Embryonic facial prominence (tissue), 1 donor: Measurements from ENCODE around the gene TIAM2.
"Not testable (repeated sequence)": the region's sequence is repeated elsewhere in the genome, so short reads cannot be mapped to it uniquely, and the experiment has no call there.

Source experiments
- DNase-seq: peaks from one replicate; pipeline ENCODE4 v3.0.0-alpha.2; 2016; ENCODE audit errors: extremely low spot score

TIAM2 gene

DNA sequence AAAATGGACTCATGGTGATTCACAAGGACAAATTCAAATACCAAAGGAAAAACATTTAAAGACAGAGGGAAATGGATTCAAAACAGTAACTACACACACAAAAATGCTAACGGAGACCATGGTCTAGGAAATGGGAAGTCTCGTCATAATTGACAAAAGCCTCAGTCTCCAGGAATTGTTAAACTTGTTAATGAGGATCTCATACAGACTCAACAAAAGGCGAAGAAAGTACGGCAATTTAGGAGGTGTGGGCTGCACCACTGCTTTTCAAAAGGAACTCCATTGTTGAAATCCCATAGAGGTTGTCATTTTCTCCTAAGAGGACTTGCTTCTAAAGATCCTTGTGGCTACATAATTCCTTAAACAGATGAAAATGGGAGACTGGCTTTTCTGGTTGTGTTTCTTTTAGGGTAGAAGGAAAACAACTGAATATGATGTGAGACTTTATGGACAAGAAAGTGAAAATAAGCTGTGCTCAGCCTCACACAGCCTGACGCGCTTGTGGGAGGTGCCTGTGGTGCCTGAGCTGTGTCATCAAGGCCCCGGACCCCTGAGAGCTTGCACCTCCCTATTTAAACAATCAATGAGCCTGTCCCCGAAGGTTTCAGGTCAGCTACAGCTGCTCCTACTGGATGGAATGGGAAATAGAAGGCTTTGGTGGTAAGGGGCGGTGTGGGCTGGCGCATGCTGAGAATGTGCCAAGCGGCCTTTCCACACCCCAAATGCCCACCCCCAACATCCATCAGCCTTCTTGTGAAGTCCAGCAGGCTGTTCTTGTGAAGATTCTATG, 266.2 kb downstream of the TIAM2 start:
- DNase-seq, result no peak

DNA sequence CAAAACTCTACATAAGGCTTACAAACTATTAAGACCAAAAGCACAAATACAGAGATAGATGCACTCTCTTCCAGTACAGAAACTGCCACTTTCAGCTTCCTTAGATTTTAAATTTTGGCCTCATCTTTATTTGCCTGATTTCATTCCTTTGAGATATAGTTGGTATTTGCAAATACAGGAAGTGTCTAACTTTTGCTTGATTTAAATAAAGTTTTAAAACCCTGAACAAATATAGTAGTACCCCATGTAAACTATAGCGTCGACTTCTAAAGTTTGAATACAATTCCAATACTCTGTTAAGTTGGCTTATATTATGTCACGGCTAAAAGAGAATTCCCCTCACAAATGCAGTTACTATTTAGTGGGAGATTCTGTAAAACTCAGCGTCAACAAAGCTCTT, 267.5 kb downstream of the TIAM2 start:
- DNase-seq, result no peak

- no peak for DNase-seq
Measured at GRCh38 chr6:155263373-155264063, 268.4 kb downstream of the TIAM2 start, which contains the start of gene CLDN20. CLDN20 (plus strand) TSS chr6:155264013; CDS start chr6:155275720, 11,707 bp downstream.

DNA sequence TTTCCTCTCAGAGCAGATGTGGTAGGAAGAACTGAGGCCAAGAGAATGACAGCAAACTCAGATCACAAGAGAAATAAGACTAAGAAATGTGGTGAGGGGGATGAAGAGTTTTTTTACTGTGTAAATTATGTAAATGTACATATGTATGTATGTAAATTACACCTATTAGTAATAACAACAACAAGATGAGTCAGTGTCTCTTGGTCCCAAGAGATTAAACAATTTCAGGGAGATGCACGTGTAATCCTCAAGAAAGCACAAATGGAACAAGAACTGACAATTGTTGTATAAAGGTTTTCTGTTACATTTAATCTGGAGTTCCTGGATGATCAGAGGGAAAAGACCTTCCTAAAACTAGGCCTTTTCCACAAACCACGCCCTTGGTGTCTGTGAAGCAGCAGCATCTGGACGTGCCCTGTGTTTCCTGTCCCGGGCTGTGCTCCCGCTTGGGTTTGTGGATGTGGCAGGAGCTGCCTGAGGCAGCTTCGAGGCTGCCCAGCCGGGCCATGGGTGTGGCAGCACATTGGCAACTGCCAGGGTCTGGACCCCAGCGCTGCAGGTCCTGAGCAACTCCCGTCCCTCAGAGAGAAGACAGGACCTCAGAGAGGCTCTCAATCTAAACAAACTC, 269.7 kb downstream of the TIAM2 start:
- DNase-seq, result no peak

DNA sequence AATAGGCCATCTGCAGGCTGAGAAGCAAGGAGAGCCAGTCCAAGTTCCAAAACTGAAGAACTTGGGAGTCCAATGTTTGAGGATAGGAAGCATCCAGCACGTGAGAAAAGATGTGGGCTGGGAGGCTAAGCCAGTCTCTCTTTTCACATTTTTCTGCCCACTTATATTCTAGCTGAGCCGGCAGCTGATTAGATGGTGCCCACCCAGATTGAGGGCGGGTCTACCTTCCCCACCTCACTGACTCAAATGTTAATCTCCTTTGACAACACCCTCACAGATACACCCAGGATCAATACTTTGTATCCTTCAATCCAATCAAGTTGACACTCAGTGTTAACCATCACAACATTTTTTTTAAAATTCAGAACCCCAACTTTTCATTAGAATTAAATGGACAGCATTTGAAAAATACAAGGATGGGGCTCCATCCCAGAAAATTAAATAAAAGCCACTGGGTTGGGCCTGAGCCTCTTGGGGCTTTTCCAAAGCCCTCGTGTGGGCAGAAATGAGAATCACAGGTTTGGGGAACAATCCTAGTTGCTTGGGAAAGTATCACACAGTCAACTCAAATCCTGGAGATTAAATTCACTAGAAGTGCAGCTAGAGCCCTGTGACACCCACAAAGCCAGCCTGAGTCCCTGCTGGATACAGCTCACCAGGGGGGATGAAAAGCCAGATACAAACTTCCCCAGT, 270.9 kb downstream of the TIAM2 start:
- no peak for DNase-seq

DNA sequence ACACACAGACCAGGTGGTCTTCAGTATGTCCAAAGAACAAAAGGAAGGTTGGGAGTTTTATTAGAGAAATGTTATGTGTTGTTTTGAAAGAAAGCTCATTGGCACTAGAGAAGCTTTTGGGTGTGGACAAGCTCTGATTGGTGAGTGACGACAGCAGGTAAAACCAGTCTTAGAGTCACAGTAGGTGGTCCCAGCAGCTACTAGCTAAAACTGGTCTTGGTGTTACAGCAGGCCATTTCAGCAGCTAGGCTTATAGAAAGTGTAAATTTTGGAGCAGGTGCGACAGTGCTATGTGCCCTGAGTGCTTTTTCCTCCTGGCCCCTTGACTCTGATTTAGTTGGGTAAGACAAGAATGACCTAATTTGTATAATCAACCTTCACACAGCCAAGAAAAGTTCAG, 272.3 kb downstream of the TIAM2 start:
- no peak for DNase-seq

- DNase-seq, result not testable (repeated sequence)
Measured at GRCh38 chr6:155268088-155268867, 273.2 kb downstream of the TIAM2 start.

DNA sequence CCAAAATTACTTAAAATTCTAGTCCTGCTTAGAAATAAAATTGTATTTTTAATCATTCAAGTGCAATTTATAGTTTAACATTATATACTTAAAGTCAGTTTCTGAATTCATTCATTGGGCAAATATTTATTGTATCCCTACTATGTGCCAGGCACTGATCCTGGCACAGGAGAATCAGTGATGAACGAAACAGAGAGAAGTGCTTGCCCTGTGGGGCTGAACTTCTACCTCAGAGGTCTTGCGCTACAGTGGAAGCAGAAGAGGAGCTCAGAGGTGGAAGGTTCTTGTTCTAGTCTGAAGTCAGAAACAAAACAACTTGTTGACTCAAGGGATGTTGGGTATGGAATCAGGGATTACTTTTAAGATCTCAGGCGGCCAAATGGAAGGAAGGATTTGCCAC, 274.6 kb downstream of the TIAM2 start:
- DNase-seq, result no peak

DNA sequence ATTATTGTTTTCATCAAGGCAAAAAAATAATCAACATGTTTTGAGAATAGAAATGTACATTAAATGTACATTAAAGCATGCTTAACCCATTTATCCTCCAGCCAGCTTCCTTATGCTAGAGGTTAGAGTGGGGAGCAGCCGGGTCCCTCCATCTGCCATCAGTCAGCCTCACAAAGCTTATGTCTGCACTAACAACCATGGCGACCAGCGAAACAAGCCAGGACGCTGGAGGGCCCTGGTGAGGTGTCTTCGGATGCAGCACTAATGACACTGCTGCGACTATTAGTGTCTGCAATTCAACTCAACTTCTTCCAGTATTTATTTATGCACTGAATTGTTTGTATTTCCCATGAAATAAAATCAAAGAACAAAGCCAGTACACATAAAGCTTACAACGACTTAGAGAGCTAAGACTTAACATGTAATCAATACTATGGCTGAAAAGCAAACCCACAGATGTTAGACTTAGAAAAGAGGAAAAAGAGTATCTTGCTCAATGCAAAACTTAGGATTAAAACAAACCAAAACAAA, 275.5 kb downstream of the TIAM2 start:
- no peak for DNase-seq

DNA sequence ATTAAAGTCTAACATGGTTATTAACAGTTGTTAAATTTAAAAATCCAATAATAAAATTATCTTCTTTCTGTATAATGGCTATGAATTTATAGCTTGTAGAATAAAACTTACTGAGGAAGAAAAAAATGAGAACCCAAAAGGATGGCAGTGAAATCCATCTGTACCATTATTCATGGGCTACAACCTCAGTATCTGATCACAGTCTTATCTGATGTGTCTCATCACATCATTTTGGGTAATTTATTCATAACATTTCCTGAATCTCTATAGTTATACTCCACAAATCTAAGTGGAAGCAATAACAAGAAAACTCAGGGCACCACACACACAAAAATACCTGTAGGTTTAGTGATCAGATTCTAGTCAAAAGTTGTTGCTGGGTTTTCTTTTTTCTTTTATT, 276.0 kb downstream of the TIAM2 start:
- DNase-seq, result no peak

DNA sequence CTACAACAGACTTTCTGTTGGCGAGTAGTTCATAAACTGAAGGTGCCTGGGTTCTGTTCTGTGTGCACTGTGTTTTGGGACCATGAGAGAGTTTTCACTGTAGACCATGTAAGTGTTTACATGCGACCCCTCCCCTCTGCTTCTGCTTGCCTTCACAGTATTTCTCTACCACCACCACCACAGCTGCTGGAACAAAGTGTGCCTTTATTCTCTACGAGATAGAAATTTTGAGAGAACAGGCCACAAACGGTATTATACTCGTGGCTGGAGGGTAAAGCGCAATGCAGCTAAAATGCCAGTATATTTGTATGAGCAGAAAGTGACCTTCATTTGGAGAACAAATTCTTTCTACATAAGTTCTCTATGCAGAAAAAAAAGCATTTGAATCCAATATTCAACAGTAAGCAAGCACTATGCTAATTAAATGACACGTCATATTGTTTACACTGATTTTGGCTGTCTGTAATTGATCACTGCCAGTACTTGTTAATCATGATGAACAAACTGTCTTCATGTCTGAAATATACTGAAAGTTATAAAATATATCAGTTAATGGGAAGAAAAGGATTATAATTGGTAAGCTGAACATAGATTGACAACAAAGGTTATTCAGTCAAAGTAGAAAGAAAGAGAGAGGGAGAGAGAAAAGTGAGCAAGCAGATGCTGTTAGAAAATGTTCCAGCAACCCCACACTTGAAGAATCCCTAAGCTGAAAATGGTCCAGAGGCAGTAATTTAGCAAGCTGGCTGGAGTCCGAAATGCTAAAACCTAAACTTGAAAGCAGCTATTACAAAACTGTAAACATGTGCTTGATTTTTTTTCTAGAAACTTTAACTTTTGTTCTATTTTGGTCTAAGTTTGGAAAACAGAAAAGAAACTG, 277.5 kb downstream of the TIAM2 start:
- DNase-seq, result no peak

DNA sequence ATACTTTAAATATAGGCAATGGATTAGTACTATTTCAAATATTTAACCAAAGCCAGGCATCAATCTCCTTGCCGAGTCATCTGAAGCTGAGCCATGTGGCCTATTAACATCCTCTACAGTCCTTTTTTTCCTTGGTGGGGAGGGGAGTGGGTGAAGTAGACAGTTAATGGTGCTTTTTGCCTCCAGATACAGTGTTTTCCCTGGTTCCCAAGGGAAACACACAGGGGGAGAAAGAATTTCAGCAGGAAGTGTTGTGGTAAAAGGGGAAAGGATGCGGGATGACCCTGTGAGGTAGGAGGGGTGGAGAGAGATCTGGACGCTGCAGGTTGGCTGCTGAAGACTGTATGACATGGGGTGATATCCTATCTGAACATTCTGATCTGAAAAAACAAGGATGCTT, 278.3 kb downstream of the TIAM2 start:
- no peak for DNase-seq

GRCh38 chr6:155274106-155274505, 279.0 kb downstream of the TIAM2 start:
- DNase-seq, result no peak

- DNase-seq, result no peak
Measured at GRCh38 chr6:155274533-155274932, 279.4 kb downstream of the TIAM2 start.

GRCh38 chr6:155275808-155276480, 280.8 kb downstream of the TIAM2 start:
- DNase-seq, result no peak

DNA sequence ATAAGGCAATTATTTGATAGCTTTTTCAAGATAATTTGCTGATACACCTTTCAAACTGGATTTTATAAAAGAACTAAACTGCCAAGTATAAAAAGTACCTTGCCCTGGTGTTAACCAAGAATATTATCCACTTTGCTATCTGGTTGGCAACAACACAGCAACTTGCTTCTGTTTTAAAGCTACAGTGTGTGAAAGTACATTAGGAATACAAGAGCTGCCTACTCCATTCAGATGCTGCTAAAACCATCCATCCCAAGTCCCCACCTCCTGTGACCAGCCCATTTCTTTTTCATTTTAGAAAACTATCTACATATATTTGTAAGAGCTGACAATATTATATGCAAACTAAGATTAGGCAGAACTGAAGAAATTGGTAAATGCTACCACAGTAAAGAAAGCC, 281.5 kb downstream of the TIAM2 start:
- no peak for DNase-seq

DNA sequence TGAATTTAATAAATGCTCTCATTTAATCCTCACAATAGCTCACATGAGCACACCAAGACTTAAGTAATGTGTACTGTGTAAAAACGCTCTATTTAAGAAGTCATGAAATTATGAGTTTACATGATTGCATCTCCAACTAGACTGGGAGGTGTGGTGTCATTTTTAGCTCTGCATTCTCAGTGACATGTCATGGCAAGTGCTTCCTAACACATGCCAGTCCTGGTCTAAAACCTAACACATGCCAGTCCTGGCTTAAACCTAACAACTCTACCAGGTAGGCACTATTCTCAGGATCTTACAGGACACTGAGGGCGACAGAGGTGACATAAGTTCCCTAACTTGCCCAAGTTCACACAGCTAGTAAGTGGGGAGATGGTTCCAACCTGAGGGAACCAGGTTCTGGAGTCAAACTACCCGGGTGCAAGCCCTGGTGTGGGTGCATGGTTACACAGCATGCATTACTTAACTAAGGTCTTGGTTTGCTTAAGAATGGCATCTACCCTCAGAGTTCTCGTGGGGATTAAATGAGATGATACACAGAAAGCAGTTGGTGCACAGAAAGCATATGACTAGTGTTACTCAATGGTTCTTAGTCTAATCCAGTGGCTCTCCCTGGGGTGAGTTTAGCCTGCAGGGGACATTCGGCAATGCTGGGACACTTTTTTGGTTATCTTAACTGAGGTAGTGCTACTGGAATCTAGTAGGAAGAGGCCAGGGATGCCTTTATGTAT, 283.4 kb downstream of the TIAM2 start:
- DNase-seq, result no peak

- DNase-seq, result no peak
Measured at GRCh38 chr6:155284775-155285174, 289.7 kb downstream of the TIAM2 start.

DNA sequence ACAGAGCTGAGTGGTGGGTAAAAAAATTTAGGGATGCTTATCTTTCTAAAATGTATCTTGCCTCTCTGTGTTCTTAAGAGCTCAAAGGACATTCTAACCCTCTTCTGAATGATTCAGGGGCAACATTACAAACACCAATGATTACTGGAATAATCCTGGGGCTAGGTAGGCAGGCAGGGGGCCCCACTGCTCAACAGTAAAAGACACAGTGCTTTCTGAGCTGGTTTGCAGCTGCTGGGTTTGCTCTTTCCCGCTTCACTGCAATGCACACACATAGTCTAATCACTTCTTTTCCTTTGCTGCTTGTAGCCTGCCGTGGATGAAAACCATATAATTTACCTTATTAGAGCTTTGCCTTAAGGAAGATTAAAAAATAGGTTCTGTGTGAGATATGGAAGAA, 292.6 kb downstream of the TIAM2 start:
- DNase-seq, result no peak
